GM19395 (cell line): ENCODE measurements around the gene FAM193A.
"Not testable (repeated sequence)": the region's sequence is repeated elsewhere in the genome, so short reads cannot be mapped to it uniquely, and the experiment has no call there.

Source experiments
- ATAC-seq: cut with Tn5 transposase; IDR thresholded peaks from one replicate; pipeline ENCODE4 v1.9.1; 2021; ENCODE audit warnings: mild to moderate bottlenecking, moderate library complexity; ENCODE audit not compliant: unreplicated experiment

The FAM193A gene

DNA sequence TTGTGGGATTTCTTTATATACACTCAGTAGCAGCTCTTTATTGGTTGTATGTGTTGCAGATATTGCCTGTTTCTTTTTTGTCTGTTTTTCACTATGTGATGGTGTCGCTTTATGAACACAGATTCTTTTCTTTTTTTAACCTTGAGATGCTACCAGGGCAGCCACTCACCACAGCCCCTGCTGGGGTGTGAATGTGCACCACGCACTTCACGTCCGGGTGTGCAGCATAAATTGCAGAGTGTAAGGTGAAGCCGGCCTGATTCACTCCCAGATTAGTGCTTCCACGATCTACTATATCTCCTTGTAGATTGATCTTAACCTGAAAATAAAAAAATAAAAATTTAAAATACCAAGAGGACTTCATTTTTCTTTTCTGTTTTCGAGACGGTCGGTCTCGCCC, 71.4 kb downstream of the FAM193A start:
- no peak for ATAC-seq

DNA sequence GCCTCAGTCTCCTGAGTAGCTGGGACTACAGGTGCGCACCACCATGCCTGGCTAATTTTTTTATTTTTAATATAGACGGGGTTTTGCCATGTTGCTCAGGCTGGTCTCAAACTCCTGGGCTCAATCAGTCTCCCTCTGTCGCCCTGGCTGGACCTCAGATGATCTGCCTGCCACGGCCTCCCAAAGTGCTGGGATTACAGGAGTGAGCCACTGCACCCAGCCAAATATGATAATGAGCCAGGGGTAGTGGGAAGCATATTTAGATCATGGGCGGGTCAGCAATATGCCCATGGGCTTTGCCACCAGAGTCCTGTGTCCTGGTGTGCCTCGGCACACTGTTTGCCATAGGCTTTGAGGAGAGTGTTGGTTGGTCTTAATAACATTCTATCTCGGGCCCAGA, 71.8 kb downstream of the FAM193A start:
- ATAC-seq: no peak

DNA sequence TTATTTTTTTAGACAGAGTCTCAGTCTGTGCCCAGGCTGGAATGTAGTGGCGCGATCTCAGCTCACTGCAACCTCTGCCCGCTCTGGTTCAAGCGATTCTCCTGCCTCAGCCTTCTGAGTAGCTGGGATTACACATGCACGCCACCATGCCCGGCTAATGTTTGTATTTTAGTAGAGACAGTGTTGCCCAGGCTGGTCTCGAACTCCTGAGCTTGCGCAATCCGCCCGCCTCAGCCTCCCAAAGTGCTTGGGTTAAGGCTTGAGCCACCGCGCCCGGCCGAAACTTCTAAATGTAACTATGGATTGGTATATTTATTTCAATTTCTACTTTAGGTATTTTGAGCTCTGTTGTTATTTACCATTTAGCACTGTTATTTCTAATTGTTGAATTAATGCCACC, 79.4 kb downstream of the FAM193A start:
- no peak for ATAC-seq

DNA sequence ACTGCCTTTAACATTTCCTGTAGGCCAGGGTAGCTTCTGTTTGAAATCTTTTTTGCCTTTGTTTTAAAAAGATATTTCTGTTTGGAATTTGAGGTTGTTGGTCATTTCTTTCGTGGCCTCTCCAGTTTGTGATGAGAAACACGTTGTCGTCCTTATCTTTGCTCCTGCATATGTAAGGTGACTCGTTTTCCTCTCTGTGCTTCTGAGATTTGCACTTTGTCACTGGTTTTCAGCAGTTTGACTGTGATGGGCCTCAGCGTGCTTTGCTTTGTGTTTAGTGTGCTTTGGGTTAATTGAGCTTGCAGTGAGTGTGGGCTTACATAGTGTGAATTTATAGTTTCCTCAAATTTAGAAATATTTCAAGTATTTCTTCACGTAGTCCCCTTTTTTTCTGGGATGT, 81.5 kb downstream of the FAM193A start:
- ATAC-seq: no peak

DNA sequence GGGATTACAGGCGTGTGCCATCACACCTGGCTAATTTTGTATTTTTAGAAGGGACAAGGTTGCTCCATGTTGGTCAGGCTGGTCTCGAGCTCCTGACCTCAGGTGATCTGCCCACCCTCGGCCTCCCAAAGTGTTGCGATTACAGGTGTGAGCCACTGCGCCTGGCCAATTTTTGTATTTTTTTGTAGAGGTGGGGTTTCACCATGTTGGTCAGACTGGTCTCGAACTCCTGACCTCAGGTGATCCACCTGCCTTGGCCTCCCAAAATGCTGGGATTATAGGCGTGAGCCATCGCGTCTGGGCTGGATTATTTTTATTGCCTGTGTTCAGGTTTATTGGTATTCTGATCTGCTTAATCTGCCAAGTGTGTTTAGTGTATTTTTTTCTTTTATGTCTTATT, 82.3 kb downstream of the FAM193A start:
- not testable (repeated sequence) for ATAC-seq

DNA sequence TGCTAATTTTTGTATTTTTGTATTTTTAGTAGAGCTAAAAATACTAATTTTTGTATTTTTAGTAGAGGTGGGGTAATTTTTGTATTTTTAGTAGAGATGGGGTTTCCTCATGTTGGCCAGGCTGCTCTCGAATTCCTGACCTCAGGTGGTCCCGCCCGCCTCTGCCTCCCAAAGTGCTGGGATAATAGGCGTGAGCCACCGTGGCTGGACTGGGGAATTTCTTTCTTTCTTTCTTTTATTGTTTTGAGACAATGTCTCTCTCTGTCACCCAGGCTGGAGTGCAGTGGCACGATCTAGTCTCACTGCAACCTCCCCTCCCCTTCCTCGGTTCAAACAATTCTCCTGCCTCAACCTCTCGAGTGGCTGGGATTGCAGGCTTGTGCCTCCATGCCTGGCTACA, 83.0 kb downstream of the FAM193A start:
- no peak for ATAC-seq

DNA sequence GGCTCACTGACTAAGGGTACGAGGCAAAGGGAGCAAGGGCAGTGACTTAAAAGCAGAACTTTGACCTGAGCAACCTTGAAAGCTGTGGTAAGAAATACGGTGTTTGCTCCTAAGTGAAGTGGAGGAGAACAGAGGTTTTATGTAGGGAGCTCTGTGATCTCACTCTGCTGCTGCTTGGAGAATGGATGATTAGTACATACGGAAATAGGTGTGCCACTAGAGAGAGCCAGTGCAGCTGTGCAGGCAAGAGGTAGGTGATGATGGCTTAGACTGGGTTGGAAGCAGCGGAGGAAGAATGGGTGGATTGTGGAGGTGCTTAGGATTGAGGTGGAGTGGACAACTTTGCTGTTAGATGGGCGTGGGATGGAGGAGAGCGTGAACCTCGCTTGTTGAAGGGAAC, 85.0 kb downstream of the FAM193A start:
- no peak for ATAC-seq

DNA sequence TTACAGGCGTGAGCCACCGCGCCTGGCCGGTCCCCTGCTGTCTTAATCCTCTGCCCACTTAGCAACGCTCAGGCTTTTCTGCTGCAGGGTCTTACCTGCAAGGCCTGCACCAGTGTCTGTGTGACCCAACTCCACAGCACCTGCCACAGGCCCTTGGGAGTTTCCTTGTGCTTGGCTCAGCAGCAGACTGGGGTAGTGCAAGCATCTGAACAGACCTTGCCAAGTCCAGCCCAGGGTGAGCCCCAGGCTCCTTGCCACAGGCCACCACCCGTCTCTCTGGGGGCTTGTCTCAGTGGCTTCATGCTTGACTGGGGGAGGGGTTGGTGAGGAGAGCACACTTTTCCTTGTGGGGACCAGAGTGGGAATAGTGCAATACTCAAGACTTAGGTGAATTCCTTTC, 87.0 kb downstream of the FAM193A start:
- no peak for ATAC-seq

DNA sequence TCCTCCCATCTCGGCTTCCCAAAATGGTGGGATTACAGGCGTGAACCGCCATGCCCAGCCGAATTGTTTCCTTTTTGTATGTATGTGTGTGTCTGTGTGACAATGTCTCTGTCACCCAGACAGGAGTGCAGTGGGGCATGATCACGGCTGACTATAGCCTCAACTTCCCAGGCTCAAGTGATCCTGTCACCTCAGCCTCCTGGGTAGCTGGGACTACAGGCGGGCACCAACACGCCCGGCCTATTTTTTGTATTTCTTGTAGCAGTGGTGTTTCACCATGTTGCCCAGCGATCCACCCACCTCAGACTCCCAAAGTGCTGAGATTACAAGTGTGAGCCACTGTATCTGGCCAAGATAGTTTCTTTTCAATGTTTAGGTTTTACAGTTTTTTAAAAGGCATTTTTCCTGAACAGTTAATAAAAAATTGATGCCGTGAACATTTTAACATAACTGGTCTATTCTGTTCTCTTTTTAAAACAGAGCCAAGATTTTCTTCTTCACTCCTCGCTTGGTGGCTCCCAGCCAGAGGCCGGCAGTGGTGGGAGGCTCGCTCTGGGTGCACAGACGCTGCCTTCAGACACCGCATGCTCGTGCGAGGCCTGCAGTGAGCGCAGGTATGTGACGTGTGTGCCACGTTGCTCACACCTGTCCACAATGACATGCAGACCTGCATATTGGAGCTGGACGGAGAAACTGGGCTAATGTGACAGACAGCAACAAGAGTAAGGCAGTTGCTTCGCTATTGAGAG, 88.5 kb downstream of the FAM193A start:
- ATAC-seq: no peak

DNA sequence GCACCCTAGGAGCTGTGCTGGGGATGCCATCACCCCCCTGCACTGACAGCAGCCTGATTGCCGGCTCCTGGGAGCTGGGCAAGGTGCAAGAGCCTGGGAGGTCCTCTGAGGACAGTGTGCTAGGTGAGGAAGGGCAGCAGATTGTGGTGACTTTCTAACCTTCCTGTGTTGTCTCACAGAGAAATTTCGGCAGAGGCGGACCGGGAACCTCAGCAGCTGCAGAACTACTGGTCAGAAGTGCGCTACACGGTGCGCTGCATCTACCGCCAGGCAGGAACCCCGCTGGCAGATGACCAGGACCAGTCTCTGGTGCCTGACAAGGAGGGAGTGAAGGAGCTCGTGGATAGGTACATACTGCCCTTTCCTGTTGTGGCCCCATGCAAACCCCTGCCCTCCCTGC, 89.8 kb downstream of the FAM193A start:
- ATAC-seq: no peak

DNA sequence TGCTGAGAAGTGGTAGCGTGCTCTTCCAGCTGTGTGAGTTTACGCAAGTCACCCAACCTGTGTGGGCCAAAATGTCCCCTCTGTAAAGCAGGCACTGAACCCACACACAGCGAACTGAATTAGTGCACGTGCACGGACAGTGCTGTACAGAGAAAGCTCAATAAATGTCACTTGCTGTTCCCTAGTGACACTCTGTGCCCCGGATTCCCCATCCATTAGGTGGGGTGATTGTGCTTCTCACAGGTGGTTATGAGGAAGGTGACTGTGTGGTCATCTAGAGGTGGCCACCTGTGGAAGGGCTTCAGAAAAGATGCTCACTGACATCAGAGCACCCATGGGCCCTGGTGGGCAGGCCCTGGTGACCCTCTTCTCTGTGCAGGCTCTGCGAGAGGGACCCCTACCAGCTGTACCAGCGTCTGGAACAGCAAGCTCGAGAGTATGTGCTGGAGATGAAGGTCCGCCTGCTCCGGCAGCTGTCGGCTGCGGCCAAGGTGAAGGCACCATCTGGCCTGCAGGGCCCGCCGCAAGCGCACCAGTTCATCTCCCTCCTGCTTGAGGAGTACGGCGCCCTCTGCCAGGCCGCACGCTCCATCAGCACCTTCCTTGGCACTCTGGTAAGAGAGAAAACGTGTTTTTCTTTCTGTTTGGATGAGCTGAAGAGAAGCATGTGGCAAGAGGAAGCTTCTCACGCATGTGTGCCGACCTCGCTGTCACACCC, 94.3 kb downstream of the FAM193A start:
- no peak for ATAC-seq

DNA sequence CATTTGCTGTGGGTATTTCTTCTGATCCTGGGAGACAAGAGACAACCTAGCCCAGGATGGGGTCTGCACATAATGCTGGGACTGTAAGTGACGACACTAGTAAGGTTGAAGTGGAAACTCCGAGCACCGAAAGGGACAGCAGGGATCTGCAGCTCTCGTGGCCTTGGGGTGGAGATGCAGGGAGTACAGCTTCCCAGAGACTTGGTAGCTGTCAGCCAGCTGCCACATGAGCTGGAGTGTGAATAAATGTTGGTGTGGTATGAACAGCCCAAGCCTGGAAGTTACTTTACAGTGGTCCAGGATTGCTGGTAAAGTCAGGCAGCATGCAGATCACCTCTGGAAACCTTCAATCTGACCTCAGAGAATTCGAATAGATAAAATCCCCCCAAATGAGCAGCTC, 97.6 kb downstream of the FAM193A start:
- ATAC-seq: no peak

DNA sequence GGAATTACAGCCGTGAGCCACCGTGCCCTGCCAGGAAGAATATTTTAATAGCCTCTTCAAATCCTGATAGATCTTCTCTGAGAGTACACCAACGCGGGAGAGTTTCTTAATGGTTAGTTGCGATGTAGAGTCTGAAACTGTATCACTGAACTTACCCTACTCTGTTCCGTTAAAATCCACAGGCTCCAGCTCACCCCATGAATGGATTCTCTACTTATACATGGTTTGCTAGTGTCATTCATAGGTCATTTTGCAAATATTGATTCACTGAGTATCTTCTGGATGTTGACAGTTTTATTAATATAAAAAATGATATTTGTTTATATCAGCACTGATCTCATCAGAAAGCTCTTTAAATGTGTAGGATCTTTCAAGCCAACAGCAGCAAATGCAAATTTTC, 99.9 kb downstream of the FAM193A start:
- no peak for ATAC-seq

DNA sequence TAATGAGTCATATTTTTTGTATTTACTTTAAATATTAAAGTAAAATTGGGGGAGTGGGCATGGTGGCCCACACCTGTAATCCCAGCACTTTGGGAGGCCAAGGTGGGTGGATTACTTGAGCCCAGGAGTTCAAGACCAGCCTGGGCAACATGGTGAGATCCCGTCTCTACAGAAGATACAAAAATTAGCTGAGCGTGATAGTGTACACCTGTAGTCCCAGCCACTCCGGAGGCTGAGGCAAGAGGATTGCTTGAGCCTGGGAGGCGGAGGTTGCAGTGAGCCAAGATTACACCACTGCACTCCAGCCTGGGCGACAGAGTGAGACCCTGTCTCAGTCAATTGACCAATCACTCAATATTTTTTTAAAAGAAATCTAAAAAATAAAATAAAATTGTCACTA, 100.5 kb downstream of the FAM193A start:
- ATAC-seq: not testable (repeated sequence)

DNA sequence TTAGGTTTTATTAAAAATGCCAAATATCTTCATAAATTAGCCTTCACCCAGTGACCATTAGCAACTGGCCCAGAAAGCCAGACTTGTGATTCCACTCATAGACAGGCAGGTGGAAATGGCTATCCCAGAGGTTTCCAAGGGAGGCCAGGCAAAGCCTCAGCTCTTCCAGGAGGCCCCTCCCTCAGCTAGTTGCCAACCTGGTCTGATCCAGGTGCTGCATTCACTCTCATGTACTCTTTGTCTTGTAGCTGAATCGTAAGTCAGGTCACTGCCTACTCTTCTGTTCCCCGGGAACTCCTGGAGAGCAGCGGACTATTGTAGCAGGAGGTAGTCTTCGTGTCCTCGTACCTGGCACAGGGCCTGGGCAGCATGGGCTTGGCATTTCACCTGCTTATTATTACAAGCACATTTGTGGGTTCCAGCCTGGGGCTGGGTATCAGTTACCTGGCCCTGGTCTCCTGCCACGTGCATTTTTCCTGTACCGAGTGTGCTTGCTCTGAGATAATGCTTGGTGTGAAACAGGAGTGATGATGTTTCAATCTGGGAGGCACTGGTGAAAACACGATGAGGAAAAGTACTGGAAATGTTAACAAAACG, 101.6 kb downstream of the FAM193A start:
- ATAC-seq: no peak

DNA sequence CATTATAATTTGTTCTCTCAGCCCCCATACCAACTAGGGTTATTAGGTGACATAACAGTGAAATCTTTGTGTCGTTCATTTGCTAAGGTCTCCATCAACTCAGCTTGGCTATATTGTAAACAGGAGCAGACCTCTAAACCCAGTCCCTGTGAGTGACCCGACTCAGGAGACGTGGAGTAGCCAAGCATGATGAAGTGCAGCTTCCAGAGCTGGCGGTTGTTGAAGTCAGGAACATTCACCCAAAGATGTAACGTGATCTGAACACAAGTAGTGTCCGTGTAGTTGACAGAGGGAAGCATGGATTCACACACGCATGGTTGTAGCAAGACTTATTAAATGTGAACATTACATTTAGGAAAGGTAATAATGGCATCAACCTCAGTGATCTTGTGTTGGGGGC, 102.3 kb downstream of the FAM193A start:
- ATAC-seq: no peak

DNA sequence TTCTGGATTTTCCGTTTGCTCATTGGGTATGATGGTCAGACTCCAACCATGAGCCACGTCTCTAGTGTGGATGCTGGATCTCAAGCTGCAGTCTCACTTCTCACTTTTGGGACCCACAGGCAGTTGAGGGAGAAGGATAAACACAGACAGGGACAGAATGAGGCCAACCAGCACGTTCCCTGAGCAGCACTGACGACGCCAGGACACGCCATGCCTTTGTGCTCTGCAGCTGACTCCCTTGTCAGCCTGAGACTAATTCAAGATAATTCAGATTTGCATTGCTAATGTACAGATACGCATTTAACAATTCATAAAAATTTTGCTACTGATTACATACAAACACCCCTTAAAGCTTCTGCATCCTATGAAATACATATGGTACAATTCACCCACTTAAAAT, 106.5 kb downstream of the FAM193A start:
- ATAC-seq: no peak

DNA sequence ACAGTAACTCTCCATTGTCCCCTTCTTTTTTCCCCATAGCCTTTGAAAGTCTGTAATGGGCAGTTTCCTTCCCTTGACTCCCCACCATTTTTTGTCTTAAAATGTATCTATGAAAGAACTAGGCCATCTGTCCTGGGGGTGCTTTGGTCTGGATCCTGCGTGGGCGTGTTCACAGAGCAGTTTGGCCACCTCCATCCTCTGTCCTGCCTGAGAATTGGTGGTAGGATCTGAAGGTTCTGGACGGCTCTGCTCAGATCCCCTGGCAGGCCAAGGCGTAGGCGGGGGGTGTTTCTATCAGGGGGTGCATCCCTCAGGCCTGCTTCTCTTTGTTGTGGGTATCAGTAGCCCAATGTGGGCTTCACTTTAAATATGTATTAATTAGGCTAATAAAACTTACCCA, 107.1 kb downstream of the FAM193A start:
- no peak for ATAC-seq

DNA sequence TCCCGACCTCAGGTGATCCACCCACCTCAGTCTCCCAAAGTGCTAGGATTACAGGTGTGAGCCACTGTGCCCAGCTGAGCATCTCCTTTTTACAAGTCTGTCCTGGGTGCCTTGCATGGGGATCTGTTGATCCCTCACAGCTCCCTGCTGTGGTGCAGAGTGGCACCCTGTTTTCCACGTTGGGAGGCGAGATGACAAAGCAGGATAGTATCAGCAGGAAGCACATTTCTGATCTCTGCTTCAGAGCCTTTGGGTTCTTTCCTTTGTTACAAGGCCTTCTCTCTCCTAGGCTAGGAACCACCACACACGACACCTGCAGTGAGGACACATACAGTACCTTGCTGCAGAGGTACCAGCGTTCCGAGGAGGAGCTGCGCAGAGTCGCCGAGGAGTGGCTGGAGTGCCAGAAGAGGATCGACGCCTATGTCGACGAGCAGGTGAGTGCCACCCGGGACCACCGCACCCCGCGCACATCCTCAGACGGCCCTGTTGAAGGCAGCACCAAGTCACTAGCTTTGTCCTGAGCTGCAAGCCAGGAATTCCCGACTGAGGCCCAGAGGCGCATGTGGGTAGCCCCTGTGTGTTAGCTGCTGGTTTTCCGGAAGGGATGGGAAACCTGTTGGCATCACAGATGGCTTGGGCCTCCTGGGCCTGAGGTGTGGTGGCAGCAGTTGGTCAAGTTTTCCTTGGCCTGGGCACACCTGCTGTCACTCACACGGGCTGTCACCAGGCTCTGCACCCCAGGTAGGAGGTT, 110.1 kb downstream of the FAM193A start:
- ATAC-seq: no peak

DNA sequence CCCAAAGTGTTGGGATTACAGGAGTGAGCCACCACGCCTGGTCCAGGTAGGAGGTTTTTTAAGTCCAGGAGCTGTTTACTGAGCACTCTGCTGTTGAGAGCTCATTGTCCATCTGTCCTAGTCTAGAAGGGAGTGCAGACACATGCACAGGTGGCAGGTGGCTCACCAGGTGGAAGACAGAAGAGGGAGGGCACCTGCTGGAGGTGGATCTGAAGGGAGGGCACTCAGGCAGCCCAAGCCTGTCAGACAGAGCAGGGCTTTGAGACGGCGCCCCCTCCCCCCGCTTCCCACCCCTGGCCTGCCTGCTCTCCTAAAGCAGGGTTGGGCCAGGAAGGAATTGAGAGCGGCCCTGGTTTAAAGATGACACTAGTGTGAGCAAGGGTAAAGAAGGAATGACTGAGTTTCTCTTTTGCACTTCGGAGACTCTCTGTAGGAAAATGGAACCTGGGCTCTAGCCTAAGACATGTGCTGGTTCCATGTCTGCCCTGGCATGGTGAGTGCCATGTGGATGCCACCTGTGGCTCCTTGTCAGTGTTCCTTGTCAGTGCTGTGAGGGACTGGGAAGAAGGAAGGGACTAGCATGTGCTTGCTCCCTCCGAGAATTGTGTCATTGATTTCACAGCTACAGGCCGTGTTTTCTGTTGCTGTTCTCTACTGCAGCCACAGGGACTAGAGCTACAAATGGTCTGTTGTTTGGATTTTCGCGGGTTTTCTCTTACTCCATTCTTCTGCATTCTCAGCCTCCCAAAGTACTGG, 111.1 kb downstream of the FAM193A start:
- no peak for ATAC-seq
